Measurements from ENCODE around the gene L3MBTL4. TPM values are rescaled to one million over a fixed set of nuclear protein-coding genes. Genes with fewer than 3 reads are reported as not detected.
"Not testable (repeated sequence)": the region's sequence is repeated elsewhere in the genome, so short reads cannot be mapped to it uniquely, and the experiment has no call there.

Gene L3MBTL4
- total RNA-seq, 2 experiments from 2014 or later: 0.27 to 0.33 TPM

DNA sequence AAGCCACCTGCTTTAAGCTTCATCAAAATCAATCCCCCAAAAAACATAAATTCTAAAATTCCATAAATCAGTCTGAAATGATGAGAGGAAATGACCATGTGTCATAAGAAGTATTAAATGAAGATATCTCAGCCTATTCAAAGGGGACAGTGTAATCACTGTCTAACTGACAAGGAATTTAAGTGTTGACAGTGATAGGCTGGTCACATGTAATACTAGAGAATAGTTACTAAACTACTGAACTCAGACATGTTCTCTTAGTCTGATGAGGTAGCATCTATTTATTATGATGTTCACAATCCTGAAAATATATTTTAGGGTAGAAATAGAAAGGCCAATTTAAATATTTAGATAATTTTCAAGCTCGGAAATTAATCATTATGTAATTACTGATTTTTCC, 216.1 kb downstream of the L3MBTL4 start:
- H3K9me3 Mint-ChIP-seq: no peaks in the 10 kb centered on the region
- no peak overlapping the region for H3K4me3 Mint-ChIP-seq
- H3K36me3 Mint-ChIP-seq (ENCODE audit: low read depth): no peaks in the 10 kb centered on the region
- ChIA-PET POLR2A (no interaction called here), CTCF (no interaction called here)
- H3K4me1 Mint-ChIP-seq: no peaks in the 10 kb centered on the region
- DNase-seq: no peak
- H3K27ac Mint-ChIP-seq: no peak overlapping the region
- H3K27me3 Mint-ChIP-seq: no peaks in the 10 kb centered on the region

DNA sequence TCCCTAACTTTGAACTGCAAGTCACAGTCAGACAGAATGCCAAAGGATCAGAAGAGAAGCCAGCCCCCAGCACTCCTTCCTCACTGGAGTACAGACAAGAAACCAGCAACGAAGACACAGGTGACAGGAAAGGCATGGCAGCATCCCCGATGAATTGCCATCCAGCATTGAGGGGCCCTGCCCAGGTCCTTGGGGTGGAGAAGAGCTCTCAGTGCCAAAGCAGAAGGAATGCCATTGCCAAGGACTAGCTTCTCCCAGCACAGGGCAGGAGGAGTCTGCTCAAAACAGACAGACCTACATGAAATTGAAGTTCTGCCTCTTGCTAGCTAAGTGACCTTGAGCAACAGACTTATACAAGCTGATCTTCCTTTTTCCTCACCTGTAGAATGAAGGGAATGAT, 220.1 kb downstream of the L3MBTL4 start:
- no peak overlapping the region for H3K4me3 Mint-ChIP-seq
- DNase-seq: no peak
- POLR2A ChIA-PET: no interaction called here
- CTCF ChIA-PET: interaction anchor here (0.6 kb wide), 1 partner anchor 13 kb away, joined by 3 read pairs; no protein-coding TSS in a partner anchor
- H3K9me3 Mint-ChIP-seq: no peaks in the 10 kb centered on the region
- H3K4me1 Mint-ChIP-seq: no peaks in the 10 kb centered on the region
- H3K36me3 Mint-ChIP-seq (ENCODE audit: low read depth): no peaks in the 10 kb centered on the region
- no peaks in the 10 kb centered on the region for H3K27me3 Mint-ChIP-seq
- H3K27ac Mint-ChIP-seq: no peak overlapping the region

DNA sequence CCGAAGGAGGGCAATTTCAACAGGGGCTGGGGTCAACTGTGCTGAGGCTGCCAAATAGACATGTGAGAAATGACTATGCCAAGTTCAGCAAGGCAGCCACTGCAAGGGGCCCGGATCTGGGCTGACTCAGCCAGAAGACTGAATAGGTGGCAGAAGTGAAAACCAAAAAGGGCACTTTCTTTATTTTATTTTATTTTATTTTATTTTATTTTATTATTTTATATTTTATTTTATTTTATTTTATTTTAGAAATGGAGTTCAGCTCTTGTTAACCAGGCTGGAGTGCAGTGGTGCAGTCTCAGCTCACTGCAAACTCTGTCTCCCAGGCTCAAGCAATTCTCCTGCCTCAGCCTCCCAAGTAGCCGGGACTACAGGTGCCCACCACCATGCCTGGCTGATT, 228.9 kb downstream of the L3MBTL4 start:
- CTCF ChIA-PET: interaction anchor here (0.6 kb wide), 1 partner anchor 83 kb away, joined by 3 read pairs; no protein-coding TSS in a partner anchor
- H3K4me1 Mint-ChIP-seq, POLR2A ChIA-PET: not testable (repeated sequence)

DNA sequence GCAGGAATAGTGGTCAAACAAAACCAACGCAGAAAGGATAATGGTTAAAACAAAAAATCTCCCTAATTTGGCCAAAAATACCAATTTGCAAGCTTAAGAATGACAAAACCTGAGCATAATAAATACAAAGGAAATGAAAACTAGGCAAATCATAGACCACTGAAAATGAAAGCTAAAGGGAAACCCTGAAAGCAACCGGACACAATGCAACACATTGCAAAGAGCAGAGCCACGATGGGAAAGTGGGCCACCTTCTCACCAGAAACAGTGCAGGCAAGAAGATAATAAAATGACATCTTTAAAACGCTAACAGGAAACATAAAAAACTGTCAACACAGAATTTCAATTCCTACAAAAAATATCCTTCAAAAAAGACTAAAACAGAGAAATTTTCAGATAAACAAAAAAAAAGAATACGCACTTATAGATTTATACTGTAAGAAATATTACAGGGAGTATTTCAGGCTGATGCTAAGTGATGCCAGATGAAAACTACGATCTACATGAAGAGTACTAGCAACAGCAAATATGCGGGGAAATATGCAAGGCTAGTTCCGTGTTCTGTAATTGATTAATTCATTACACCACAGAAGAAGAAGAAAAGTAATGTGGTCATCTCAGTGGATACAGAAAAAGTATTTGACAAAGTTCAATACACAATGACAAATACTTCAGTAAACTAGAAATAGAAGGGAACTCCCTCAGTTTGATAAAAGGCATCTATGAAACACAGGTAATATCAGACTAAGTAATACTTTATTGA, 239.5 kb downstream of the L3MBTL4 start:
- ChIA-PET CTCF (no interaction called here), POLR2A (no interaction called here)
- Mint-ChIP-seq H3K27ac (no peak overlapping the region), H3K4me1 (no peaks in the 10 kb centered on the region), H3K9me3 (no peaks in the 10 kb centered on the region), H3K4me3 (no peak overlapping the region), H3K36me3 (ENCODE audit: low read depth) (no peaks in the 10 kb centered on the region), H3K27me3 (no peaks in the 10 kb centered on the region)
- no peak for DNase-seq

More for the DNA sequence above, 228.9 kb downstream of the L3MBTL4 start:
- H3K9me3 Mint-ChIP-seq; H3K4me3 Mint-ChIP-seq; H3K27me3 Mint-ChIP-seq; DNase-seq; H3K27ac Mint-ChIP-seq; H3K36me3 Mint-ChIP-seq (ENCODE audit: low read depth): not testable (repeated sequence)

GRCh38 chr18:6170604-6171003, 244.1 kb downstream of the L3MBTL4 start:
- POLR2A ChIA-PET: no interaction called here
- DNase-seq: no peak
- no peaks in the 10 kb centered on the region for H3K9me3 Mint-ChIP-seq
- H3K27me3 Mint-ChIP-seq: no peaks in the 10 kb centered on the region
- CTCF ChIA-PET: no interaction called here
- no peak overlapping the region for H3K4me3 Mint-ChIP-seq
- no peak overlapping the region for H3K27ac Mint-ChIP-seq
- no peaks in the 10 kb centered on the region for H3K4me1 Mint-ChIP-seq
- no peaks in the 10 kb centered on the region for H3K36me3 Mint-ChIP-seq (ENCODE audit: low read depth)

DNA sequence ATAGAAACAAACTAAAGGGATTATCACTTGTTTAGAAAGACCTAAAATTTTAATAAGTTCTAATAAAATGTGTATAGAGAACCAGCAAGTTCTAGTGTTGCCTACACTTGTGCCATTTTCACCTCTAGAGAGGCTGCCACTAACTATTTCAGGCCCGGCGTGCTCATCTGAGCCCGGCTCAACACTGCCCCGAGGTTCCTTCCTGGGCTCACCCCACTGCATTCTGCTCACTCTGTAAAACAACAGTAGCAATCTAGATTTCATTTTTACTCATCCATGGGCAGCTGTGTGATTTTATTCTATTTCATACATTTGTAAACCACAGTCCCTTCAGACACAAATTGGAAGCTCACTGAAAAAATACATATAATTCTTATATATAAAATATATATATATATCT, 253.2 kb downstream of the L3MBTL4 start:
- ChIA-PET CTCF (no interaction called here), POLR2A (no interaction called here)
- Mint-ChIP-seq H3K27me3 (no peaks in the 10 kb centered on the region), H3K4me1 (no peaks in the 10 kb centered on the region), H3K27ac (no peak overlapping the region), H3K4me3 (no peak overlapping the region), H3K36me3 (ENCODE audit: low read depth) (no peaks in the 10 kb centered on the region), H3K9me3 (peaks cover 5% of the 10 kb centered on the region)
- DNase-seq: no peak

DNA sequence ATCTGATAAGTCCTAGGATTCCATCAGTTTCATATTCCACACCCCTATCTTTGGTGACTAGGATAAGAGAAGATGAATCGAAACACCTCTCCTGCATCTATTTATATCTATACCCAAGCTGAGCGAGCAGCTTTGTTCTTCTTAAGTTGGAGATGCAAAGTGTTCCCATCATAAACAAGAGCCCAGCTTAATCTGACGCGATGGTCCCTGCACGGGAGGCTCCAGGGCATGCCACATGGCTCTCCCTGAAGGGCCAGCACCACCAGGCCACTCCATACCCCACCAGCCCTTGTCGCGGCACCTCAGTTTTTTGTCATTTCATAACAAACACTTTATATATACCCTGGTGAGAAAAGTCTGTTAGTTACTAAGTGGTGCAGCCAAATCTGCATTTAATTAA, 255.3 kb downstream of the L3MBTL4 start:
- ChIA-PET POLR2A (no interaction called here), CTCF (interaction anchor here (0.9 kb wide), 1 partner anchor 10 kb away, joined by 3 read pairs; no protein-coding TSS in a partner anchor)
- peaks cover 5% of the 10 kb centered on the region for H3K9me3 Mint-ChIP-seq
- no peak for DNase-seq
- no peak overlapping the region for H3K4me3 Mint-ChIP-seq
- H3K27me3 Mint-ChIP-seq: no peaks in the 10 kb centered on the region
- H3K27ac Mint-ChIP-seq: no peak overlapping the region
- H3K36me3 Mint-ChIP-seq (ENCODE audit: low read depth): no peaks in the 10 kb centered on the region
- H3K4me1 Mint-ChIP-seq: no peaks in the 10 kb centered on the region

- Mint-ChIP-seq H3K27ac (no peak overlapping the region), H3K36me3 (ENCODE audit: low read depth) (no peaks in the 10 kb centered on the region)
- CTCF ChIA-PET: interaction anchor here (0.9 kb wide), 1 partner anchor 9 kb away, joined by 3 read pairs; no protein-coding TSS in a partner anchor
Measured at GRCh38 chr18:6158958-6159357, 255.8 kb downstream of the L3MBTL4 start.

DNA sequence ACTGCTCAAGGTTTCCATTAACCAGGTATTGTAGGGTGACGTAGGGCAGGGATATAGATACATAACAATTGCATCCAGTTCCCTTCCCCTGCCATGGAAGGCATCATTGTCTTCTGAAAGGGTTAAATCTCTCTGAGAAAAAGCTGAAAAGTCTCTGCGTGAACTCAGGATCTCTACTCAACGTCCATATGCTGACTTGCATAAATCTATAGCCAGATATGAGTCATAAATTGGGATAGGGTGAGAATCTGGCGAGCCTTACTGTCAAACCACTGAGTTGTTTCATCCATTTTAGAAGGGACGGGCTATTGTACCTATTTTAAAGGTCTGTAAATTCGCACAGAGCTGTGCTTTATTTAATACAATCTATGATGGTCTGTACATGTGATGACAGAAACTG, 258.3 kb downstream of the L3MBTL4 start:
- Mint-ChIP-seq H3K27ac (no peak overlapping the region), H3K9me3 (no peaks in the 10 kb centered on the region), H3K36me3 (ENCODE audit: low read depth) (no peaks in the 10 kb centered on the region), H3K4me1 (no peaks in the 10 kb centered on the region), H3K4me3 (no peak overlapping the region), H3K27me3 (no peaks in the 10 kb centered on the region)
- POLR2A ChIA-PET: no interaction called here
- DNase-seq: no peak
- CTCF ChIA-PET: no interaction called here

More at GRCh38 chr18:6158958-6159357, 255.8 kb downstream of the L3MBTL4 start:
- Mint-ChIP-seq H3K4me3 (no peak overlapping the region), H3K27me3 (no peaks in the 10 kb centered on the region), H3K4me1 (no peaks in the 10 kb centered on the region), H3K9me3 (peaks cover 5% of the 10 kb centered on the region)
- POLR2A ChIA-PET: no interaction called here
- no peak for DNase-seq

DNA sequence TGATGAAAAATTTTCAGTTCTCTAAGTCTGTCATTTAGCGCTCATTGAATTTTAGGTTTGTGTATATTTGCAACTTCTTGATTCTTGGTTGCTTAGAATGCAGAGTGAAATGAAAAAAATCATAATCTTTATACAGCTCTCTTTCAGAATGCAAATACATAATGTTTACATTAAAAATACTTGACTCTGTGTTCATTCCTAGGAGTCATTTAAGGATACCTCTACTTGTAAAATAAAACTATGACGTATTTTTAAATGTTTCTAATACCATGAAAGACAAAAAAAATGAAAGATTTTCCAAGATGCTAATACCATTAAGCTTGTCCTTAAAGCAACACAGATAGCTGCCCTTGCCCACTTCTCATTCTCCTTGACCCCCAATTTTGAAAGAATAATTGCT, 259.0 kb downstream of the L3MBTL4 start:
- Mint-ChIP-seq H3K9me3 (no peaks in the 10 kb centered on the region), H3K36me3 (ENCODE audit: low read depth) (no peaks in the 10 kb centered on the region), H3K4me3 (no peak overlapping the region), H3K27me3 (no peaks in the 10 kb centered on the region), H3K27ac (no peak overlapping the region), H3K4me1 (no peaks in the 10 kb centered on the region)
- ChIA-PET POLR2A (no interaction called here), CTCF (no interaction called here)
- DNase-seq: no peak

GRCh38 chr18:6150430-6150829, 264.3 kb downstream of the L3MBTL4 start:
- H3K4me3 Mint-ChIP-seq: no peak overlapping the region
- no peak overlapping the region for H3K27ac Mint-ChIP-seq
- ChIA-PET CTCF (interaction anchor here (1.0 kb wide), 1 partner anchor 9 kb away, joined by 3 read pairs; no protein-coding TSS in a partner anchor), POLR2A (no interaction called here)
- no peaks in the 10 kb centered on the region for H3K4me1 Mint-ChIP-seq
- H3K9me3 Mint-ChIP-seq: no peaks in the 10 kb centered on the region
- no peaks in the 10 kb centered on the region for H3K27me3 Mint-ChIP-seq
- no peak for DNase-seq
- no peaks in the 10 kb centered on the region for H3K36me3 Mint-ChIP-seq (ENCODE audit: low read depth)

DNA sequence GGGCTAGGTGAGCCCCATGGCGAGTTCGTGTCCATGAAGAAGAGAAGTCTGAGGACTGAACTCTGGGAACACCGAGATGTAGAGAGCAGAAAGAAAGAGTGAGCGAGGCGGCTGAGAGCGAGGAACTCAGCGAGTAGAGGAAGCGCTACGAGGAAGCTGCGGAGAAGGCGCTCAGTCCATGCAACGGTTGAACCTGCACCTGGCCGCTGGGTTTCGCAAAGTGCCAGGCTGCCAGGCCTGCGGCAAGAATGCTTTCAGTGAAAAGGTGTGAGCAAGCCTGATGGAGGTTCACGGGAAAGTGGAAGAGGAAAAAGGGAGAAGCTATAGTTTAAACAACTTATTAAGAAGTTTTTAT, 268.4 kb downstream of the L3MBTL4 start:
- no peaks in the 10 kb centered on the region for H3K36me3 Mint-ChIP-seq (ENCODE audit: low read depth)
- no peaks in the 10 kb centered on the region for H3K27me3 Mint-ChIP-seq
- H3K4me3 Mint-ChIP-seq: no peak overlapping the region
- H3K9me3 Mint-ChIP-seq: no peaks in the 10 kb centered on the region
- ChIA-PET CTCF (no interaction called here), POLR2A (no interaction called here)
- no peak for DNase-seq
- no peak overlapping the region for H3K27ac Mint-ChIP-seq
- H3K4me1 Mint-ChIP-seq: no peaks in the 10 kb centered on the region

DNA sequence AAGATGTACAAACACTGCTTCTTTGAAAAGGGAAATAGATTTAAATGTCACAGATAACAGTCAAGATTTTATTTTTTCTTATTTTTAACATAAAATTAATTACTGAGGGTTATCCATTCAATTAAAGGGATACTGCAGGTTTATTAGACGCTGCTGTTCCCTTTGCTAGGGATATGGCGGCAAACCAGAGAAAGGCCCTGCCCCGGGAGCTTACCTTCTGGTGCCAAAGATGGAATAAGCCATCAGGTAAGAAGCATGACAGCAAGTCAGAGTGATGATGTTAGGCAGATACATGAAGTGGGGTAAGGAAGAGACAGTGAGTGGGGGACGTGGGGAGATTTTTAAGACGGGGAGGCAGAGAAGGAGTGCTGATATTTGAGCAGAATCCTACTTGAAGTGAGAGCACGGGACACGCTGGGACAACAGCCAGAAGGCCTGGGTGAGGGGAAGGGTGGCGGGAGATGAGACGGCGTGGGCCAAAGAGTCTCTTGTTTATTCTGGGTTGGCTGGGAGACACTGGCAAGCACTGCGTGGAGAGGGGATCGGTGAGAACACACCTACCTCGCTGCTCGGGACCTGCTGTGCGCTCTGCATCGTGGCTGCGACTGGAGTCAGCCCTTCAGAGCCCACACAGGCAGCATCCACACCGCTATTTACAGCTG, 268.9 kb downstream of the L3MBTL4 start:
- Mint-ChIP-seq H3K9me3 (no peaks in the 10 kb centered on the region), H3K27me3 (no peaks in the 10 kb centered on the region), H3K36me3 (ENCODE audit: low read depth) (no peaks in the 10 kb centered on the region), H3K4me1 (no peaks in the 10 kb centered on the region), H3K27ac (no peak overlapping the region), H3K4me3 (no peak overlapping the region)
- CTCF ChIA-PET: no interaction called here
- DNase-seq: no peak
- POLR2A ChIA-PET: no interaction called here

GRCh38 chr18:6139007-6139406, 275.7 kb downstream of the L3MBTL4 start:
- H3K36me3 Mint-ChIP-seq (ENCODE audit: low read depth): no peaks in the 10 kb centered on the region
- peaks cover 7% of the 10 kb centered on the region for H3K9me3 Mint-ChIP-seq
- H3K4me3 Mint-ChIP-seq: no peak overlapping the region
- no peak overlapping the region for H3K27ac Mint-ChIP-seq
- ChIA-PET CTCF (no interaction called here), POLR2A (no interaction called here)
- no peaks in the 10 kb centered on the region for H3K27me3 Mint-ChIP-seq
- no peak for DNase-seq
- H3K4me1 Mint-ChIP-seq: peaks cover 2% of the 10 kb centered on the region

Measured in activated CD4-positive, alpha-beta T cell treated with anti-CD3 and anti-CD28 coated beads, Interleukin-2, amount 10 ng/mL, durations not matched to agents 7 days and 5 days (primary cell).